Activated CD4-positive, alpha-beta memory T cell treated with anti-CD3 and anti-CD28 coated beads for 36 hours (primary cell): Measurements from ENCODE around the gene EEFSEC. TPM values are rescaled to one million over a fixed set of nuclear protein-coding genes. Genes with fewer than 3 reads are reported as not detected.
A peak's percentile ranks its signal among the peaks of the same experiment; 100 is the strongest.

Source experiments
- CTCF ChIA-PET: fragments of 350-600 bp; sonication (Branson Sonifier 250); formaldehyde crosslinking; loops from one replicate; lab custom pipeline; 2021; ENCODE audit warnings: antibody characterized with exemption, inconsistent platforms; lab: Charles Lee
- POLR2A ChIA-PET: fragments of 350-600 bp; sonication (Branson Sonifier 250); formaldehyde crosslinking; loops from one replicate; lab custom pipeline; 2021; ENCODE audit warnings: antibody characterized with exemption; lab: Charles Lee
- DNase-seq: peaks from one replicate; pipeline ENCODE4 v3.0.0-alpha.2; 2020
- H3K27ac Mint-ChIP-seq: one replicate; pipeline ENCODE4 v1.8.0; 2021; ENCODE audit warnings: mixed read lengths
- H3K27me3 Mint-ChIP-seq: one replicate; pipeline ENCODE4 v1.8.0; 2021; ENCODE audit warnings: mixed read lengths
- H3K36me3 Mint-ChIP-seq: one replicate; pipeline ENCODE4 v1.8.0; 2021; ENCODE audit warnings: mixed read lengths
- H3K4me1 Mint-ChIP-seq: one replicate; pipeline ENCODE4 v1.8.0; 2021; ENCODE audit warnings: low read depth, mixed read lengths
- H3K4me3 Mint-ChIP-seq: one replicate; pipeline ENCODE4 v1.8.0; 2021; ENCODE audit warnings: mild to moderate bottlenecking, mixed read lengths
- H3K9me3 Mint-ChIP-seq: one replicate; pipeline ENCODE4 v1.8.0; 2021; ENCODE audit warnings: mixed read lengths
- intact Hi-C: fragments of 100-400 bp; cut with micrococcal nuclease; formaldehyde crosslinking; loops from one replicate; pipeline ENCODE4 v1.15.1; 2023
- total RNA-seq, 2 experiments: library from RNA; stranded (reverse); gene quantifications; one replicate each; pipeline ENCODE4 v1.2.3, GENCODE V29; 2021

Gene EEFSEC
- total RNA-seq, 2 experiments from 2014 or later: 16.1 to 17.2 TPM

GRCh38 chr3:128439226-128439625 is 285.9 kb downstream of the EEFSEC start:
- no peak overlapping the region for H3K27ac Mint-ChIP-seq

GRCh38 chr3:128442070-128442469 is 288.8 kb downstream of the EEFSEC start:
- no peak for DNase-seq

More at GRCh38 chr3:128439226-128439625, 285.9 kb downstream of the EEFSEC start:
- Mint-ChIP-seq H3K27me3 (peaks cover 21% of the 10 kb centered on the region), H3K36me3 (no peaks in the 10 kb centered on the region), H3K4me1 (no peaks in the 10 kb centered on the region), H3K4me3 (no peak overlapping the region), H3K9me3 (no peaks in the 10 kb centered on the region)
- ChIA-PET CTCF (no interaction called here), POLR2A (no interaction called here)
- intact Hi-C loops: no loop called here
- no peak for DNase-seq

GRCh38 chr3:128442949-128443348 is 289.7 kb downstream of the EEFSEC start:
- no peak overlapping the region for H3K4me3 Mint-ChIP-seq
- ChIA-PET CTCF (no interaction called here), POLR2A (no interaction called here)
- DNase-seq: no peak
- H3K27me3 Mint-ChIP-seq: peaks cover 11% of the 10 kb centered on the region
- intact Hi-C loops: no loop called here
- no peak overlapping the region for H3K27ac Mint-ChIP-seq
- peaks cover 14% of the 10 kb centered on the region for H3K4me1 Mint-ChIP-seq
- H3K9me3 Mint-ChIP-seq: peaks cover 10% of the 10 kb centered on the region
- H3K36me3 Mint-ChIP-seq: peaks cover 6% of the 10 kb centered on the region

More at GRCh38 chr3:128442070-128442469, 288.8 kb downstream of the EEFSEC start:
- intact Hi-C loops: no loop called here
- POLR2A ChIA-PET: no interaction called here
- peaks cover 3% of the 10 kb centered on the region for H3K36me3 Mint-ChIP-seq
- H3K4me1 Mint-ChIP-seq: peaks cover 5% of the 10 kb centered on the region
- no peak overlapping the region for H3K27ac Mint-ChIP-seq
- H3K27me3 Mint-ChIP-seq: peaks cover 11% of the 10 kb centered on the region
- CTCF ChIA-PET: no interaction called here
- H3K4me3 Mint-ChIP-seq: no peak overlapping the region
- H3K9me3 Mint-ChIP-seq: peaks cover 4% of the 10 kb centered on the region

GRCh38 chr3:128443771-128444170 is 290.5 kb downstream of the EEFSEC start:
- Mint-ChIP-seq H3K9me3 (peaks cover 15% of the 10 kb centered on the region), H3K4me1 (peaks cover 21% of the 10 kb centered on the region), H3K27me3 (peaks cover 8% of the 10 kb centered on the region), H3K36me3 (peaks cover 10% of the 10 kb centered on the region), H3K27ac (no peak overlapping the region), H3K4me3 (no peak overlapping the region)
- no peak for DNase-seq
- ChIA-PET CTCF (no interaction called here), POLR2A (no interaction called here)
- intact Hi-C loops: no loop called here

- no peak overlapping the region for H3K4me3 Mint-ChIP-seq
- H3K4me1 Mint-ChIP-seq: peaks cover 31% of the 10 kb centered on the region
- intact Hi-C loops: loop anchor here (5.0 kb wide), 2 partner anchors 333 to 357 kb away; no protein-coding TSS in a partner anchor
- peaks cover 10% of the 10 kb centered on the region for H3K36me3 Mint-ChIP-seq
- H3K27ac Mint-ChIP-seq: no peak overlapping the region
- ChIA-PET CTCF (no interaction called here), POLR2A (no interaction called here)
- H3K9me3 Mint-ChIP-seq: peaks cover 18% of the 10 kb centered on the region
- no peak for DNase-seq
- H3K27me3 Mint-ChIP-seq: no peaks in the 10 kb centered on the region
Observed at GRCh38 chr3:128445357-128445756, 292.1 kb downstream of the EEFSEC start.

- ChIA-PET POLR2A (no interaction called here), CTCF (interaction anchor here (0.9 kb wide), 1 partner anchor 171 kb away, joined by 3 read pairs; no protein-coding TSS in a partner anchor)
- peaks cover 27% of the 10 kb centered on the region for H3K9me3 Mint-ChIP-seq
- intact Hi-C loops: loop anchor here (2.0 to 5.0 kb wide), 3 partner anchors 42 to 355 kb away; no protein-coding TSS in a partner anchor
- H3K27me3 Mint-ChIP-seq: no peaks in the 10 kb centered on the region
- no peak for DNase-seq
- no peak overlapping the region for H3K4me3 Mint-ChIP-seq
- peaks cover 39% of the 10 kb centered on the region for H3K4me1 Mint-ChIP-seq
- peaks cover 10% of the 10 kb centered on the region for H3K36me3 Mint-ChIP-seq
- peak overlapping the region; percentile 89 for H3K27ac Mint-ChIP-seq
Observed at GRCh38 chr3:128446821-128447220, 293.5 kb downstream of the EEFSEC start.

- peak overlapping the region; percentile 24 for H3K4me3 Mint-ChIP-seq
- peaks cover 27% of the 10 kb centered on the region for H3K9me3 Mint-ChIP-seq
- peak overlapping the region; percentile 89 for H3K27ac Mint-ChIP-seq
- ChIA-PET CTCF (interaction anchor here (0.6 to 0.9 kb wide), 2 partner anchors 43 to 170 kb away, joined by 3 read pairs; no protein-coding TSS in a partner anchor), POLR2A (interaction anchor here (0.6 kb wide), 3 partner anchors 125 to 1313 kb away, joined by 3 read pairs; no protein-coding TSS in a partner anchor)
- H3K36me3 Mint-ChIP-seq: peaks cover 10% of the 10 kb centered on the region
- no peaks in the 10 kb centered on the region for H3K27me3 Mint-ChIP-seq
- intact Hi-C loops: loop anchor here (2.0 to 5.0 kb wide), 3 partner anchors 41 to 355 kb away; no protein-coding TSS in a partner anchor
- H3K4me1 Mint-ChIP-seq: peaks cover 39% of the 10 kb centered on the region
- DNase-seq: peak; percentile 89
Observed at GRCh38 chr3:128447561-128448013, 294.3 kb downstream of the EEFSEC start.

GRCh38 chr3:128448491-128448890 is 295.2 kb downstream of the EEFSEC start:
- H3K4me1 Mint-ChIP-seq: peaks cover 39% of the 10 kb centered on the region
- CTCF ChIA-PET: interaction anchor here (0.7 kb wide), 1 partner anchor 398 kb away, joined by 5 read pairs; no protein-coding TSS in a partner anchor
- H3K36me3 Mint-ChIP-seq: peaks cover 10% of the 10 kb centered on the region
- peaks cover 27% of the 10 kb centered on the region for H3K9me3 Mint-ChIP-seq
- peak overlapping the region; percentile 38 for H3K4me3 Mint-ChIP-seq
- peak; percentile 43 for DNase-seq
- peak overlapping the region; percentile 89 for H3K27ac Mint-ChIP-seq
- POLR2A ChIA-PET: no interaction called here
- H3K27me3 Mint-ChIP-seq: peaks cover 4% of the 10 kb centered on the region
- intact Hi-C loops: loop anchor here (5.0 kb wide), 2 partner anchors 336 to 354 kb away; no protein-coding TSS in a partner anchor

- Mint-ChIP-seq H3K36me3 (peaks cover 10% of the 10 kb centered on the region), H3K4me3 (no peak overlapping the region), H3K27me3 (peaks cover 6% of the 10 kb centered on the region), H3K4me1 (peaks cover 39% of the 10 kb centered on the region), H3K9me3 (peaks cover 27% of the 10 kb centered on the region), H3K27ac (peak overlapping the region; percentile 89)
- ChIA-PET POLR2A (interaction anchor here (0.6 kb wide), 1 partner anchor 34 kb away, joined by 3 read pairs; no protein-coding TSS in a partner anchor), CTCF (interaction anchor here (0.7 kb wide), 1 partner anchor 21 kb away, joined by 3 read pairs; no protein-coding TSS in a partner anchor)
- no peak for DNase-seq
- intact Hi-C loops: loop anchor here (5.0 kb wide), 2 partner anchors 337 to 353 kb away; no protein-coding TSS in a partner anchor
Observed at GRCh38 chr3:128449111-128449638, 295.9 kb downstream of the EEFSEC start.

GRCh38 chr3:128452120-128452519 is 298.8 kb downstream of the EEFSEC start:
- H3K4me3 Mint-ChIP-seq: no peak overlapping the region
- intact Hi-C loops: no loop called here
- peaks cover 6% of the 10 kb centered on the region for H3K36me3 Mint-ChIP-seq
- H3K4me1 Mint-ChIP-seq: peaks cover 33% of the 10 kb centered on the region
- peaks cover 17% of the 10 kb centered on the region for H3K27me3 Mint-ChIP-seq
- DNase-seq: no peak
- H3K9me3 Mint-ChIP-seq: peaks cover 23% of the 10 kb centered on the region
- ChIA-PET POLR2A (no interaction called here), CTCF (no interaction called here)
- no peak overlapping the region for H3K27ac Mint-ChIP-seq

GRCh38 chr3:128452678-128453275 is 299.5 kb downstream of the EEFSEC start:
- no peak for DNase-seq
- no peak overlapping the region for H3K4me3 Mint-ChIP-seq
- H3K27me3 Mint-ChIP-seq: peaks cover 17% of the 10 kb centered on the region
- no peak overlapping the region for H3K27ac Mint-ChIP-seq
- H3K9me3 Mint-ChIP-seq: peaks cover 17% of the 10 kb centered on the region
- ChIA-PET POLR2A (no interaction called here), CTCF (no interaction called here)
- intact Hi-C loops: no loop called here
- H3K36me3 Mint-ChIP-seq: peaks cover 4% of the 10 kb centered on the region
- peaks cover 27% of the 10 kb centered on the region for H3K4me1 Mint-ChIP-seq
